Measurements from ENCODE around the gene ZNF275. TPM values are rescaled to one million over a fixed set of nuclear protein-coding genes. Genes with fewer than 3 reads are reported as not detected.
"Not testable (repeated sequence)": the region's sequence is repeated elsewhere in the genome, so short reads cannot be mapped to it uniquely, and the experiment has no call there.

Gene ZNF275
- total and polyA plus RNA-seq, 4 experiments from 2014 or later = 2.0 to 16.1 (median 10.3) TPM

GRCh38 chrX:153388722-153389459 lies 54.9 kb downstream of the ZNF275 start:
- Mint-ChIP-seq H3K36me3 (no peaks in the 10 kb centered on the region), H3K4me1 (peaks cover 0 to 2% (median under 1%) of the 10 kb centered on the region in 4 donors), H3K27me3 (no peaks in the 10 kb centered on the region), H3K9me3 (no peaks in the 10 kb centered on the region), H3K4me3 (no peak overlapping the region), H3K27ac (no peak overlapping the region)
- Histone ChIP-seq H3K9me3 (ENCODE audit: control insufficient read depth in 1 of 2, low read length in 2 of 2) (no peaks in the 10 kb centered on the region), H3K4me3 (ENCODE audit: low read length in 2 of 2) (no peak overlapping the region), H3K4me1 (ENCODE audit: insufficient read depth, low read length) (no peaks in the 10 kb centered on the region), H3K27ac (ENCODE audit: low read depth, low read length) (no peak overlapping the region), H3K27me3 (ENCODE audit: insufficient read depth, low read length) (no peaks in the 10 kb centered on the region), H3K36me3 (ENCODE audit: insufficient read depth, low read length) (no peaks in the 10 kb centered on the region)
- DNase-seq = no peak
- CTCF ChIA-PET (ENCODE audit: partially characterized antibody) = no interaction called here
- intact Hi-C loops (cut with micrococcal nuclease) = no loop called here
- POLR2A ChIA-PET (ENCODE audit: partially characterized antibody) = no interaction called here

GRCh38 chrX:153389460-153389768 lies 55.5 kb downstream of the ZNF275 start:
- H3K4me1 ChIP-seq (ENCODE audit: insufficient read depth, low read length); H3K27me3 Mint-ChIP-seq; H3K27me3 ChIP-seq (ENCODE audit: insufficient read depth, low read length); H3K4me1 Mint-ChIP-seq; POLR2A ChIA-PET (ENCODE audit: partially characterized antibody); H3K4me3 ChIP-seq (ENCODE audit: low read length in 2 of 2); H3K9me3 Mint-ChIP-seq; H3K36me3 Mint-ChIP-seq; intact Hi-C loops (cut with micrococcal nuclease); DNase-seq; H3K27ac Mint-ChIP-seq; H3K27ac ChIP-seq (ENCODE audit: low read depth, low read length); H3K36me3 ChIP-seq (ENCODE audit: insufficient read depth, low read length); H3K9me3 ChIP-seq (ENCODE audit: control insufficient read depth in 1 of 2, low read length in 2 of 2); CTCF ChIA-PET (ENCODE audit: partially characterized antibody); H3K4me3 Mint-ChIP-seq: not testable (repeated sequence)

- CTCF ChIA-PET (ENCODE audit: partially characterized antibody) = no interaction called here
- intact Hi-C loops (cut with micrococcal nuclease) = no loop called here
- Histone ChIP-seq H3K4me1 (ENCODE audit: insufficient read depth, low read length) (no peaks in the 10 kb centered on the region), H3K27ac (ENCODE audit: low read depth, low read length) (no peak overlapping the region), H3K36me3 (ENCODE audit: insufficient read depth, low read length) (no peaks in the 10 kb centered on the region), H3K4me3 (ENCODE audit: low read length in 2 of 2) (no peak overlapping the region), H3K9me3 (ENCODE audit: control insufficient read depth in 1 of 2, low read length in 2 of 2) (no peaks in the 10 kb centered on the region), H3K27me3 (ENCODE audit: insufficient read depth, low read length) (no peaks in the 10 kb centered on the region)
- Mint-ChIP-seq H3K4me1 (peaks cover 0 to 19% (median 7%) of the 10 kb centered on the region in 4 donors), H3K4me3 (no peak overlapping the region), H3K27me3 (no peaks in the 10 kb centered on the region), H3K9me3 (no peaks in the 10 kb centered on the region), H3K36me3 (no peaks in the 10 kb centered on the region), H3K27ac (peak overlapping the region in 1 of 7 donors; percentile 29)
- POLR2A ChIA-PET (ENCODE audit: partially characterized antibody) = no interaction called here
- no peak for DNase-seq
Observed at GRCh38 chrX:153392642-153393321, 58.8 kb downstream of the ZNF275 start.

GRCh38 chrX:153394612-153395011 lies 60.7 kb downstream of the ZNF275 start:
- Mint-ChIP-seq H3K4me3 (peak overlapping the region in 1 of 8 donors; percentile 3), H3K36me3 (no peaks in the 10 kb centered on the region), H3K9me3 (no peaks in the 10 kb centered on the region), H3K27me3 (no peaks in the 10 kb centered on the region), H3K27ac (peak overlapping the region in 2 of 7 donors; percentile 9 to 74), H3K4me1 (peaks cover 0 to 19% (median 7%) of the 10 kb centered on the region in 4 donors)
- ChIA-PET POLR2A (ENCODE audit: partially characterized antibody) (no interaction called here), CTCF (ENCODE audit: partially characterized antibody) (no interaction called here)
- intact Hi-C loops (cut with micrococcal nuclease) = no loop called here
- no peak for DNase-seq
- Histone ChIP-seq H3K36me3 (ENCODE audit: insufficient read depth, low read length) (no peaks in the 10 kb centered on the region), H3K4me1 (ENCODE audit: insufficient read depth, low read length) (no peaks in the 10 kb centered on the region), H3K27ac (ENCODE audit: low read depth, low read length) (no peak overlapping the region), H3K4me3 (ENCODE audit: low read length in 2 of 2) (no peak overlapping the region), H3K27me3 (ENCODE audit: insufficient read depth, low read length) (no peaks in the 10 kb centered on the region), H3K9me3 (ENCODE audit: control insufficient read depth in 1 of 2, low read length in 2 of 2) (no peaks in the 10 kb centered on the region)

- peak in 1 of 5 donors; percentile 4 for DNase-seq
- Histone ChIP-seq H3K27me3 (ENCODE audit: insufficient read depth, low read length) (no peaks in the 10 kb centered on the region), H3K4me3 (ENCODE audit: low read length in 2 of 2) (no peak overlapping the region), H3K27ac (ENCODE audit: low read depth, low read length) (no peak overlapping the region), H3K9me3 (ENCODE audit: control insufficient read depth in 1 of 2, low read length in 2 of 2) (no peaks in the 10 kb centered on the region), H3K36me3 (ENCODE audit: insufficient read depth, low read length) (no peaks in the 10 kb centered on the region), H3K4me1 (ENCODE audit: insufficient read depth, low read length) (no peaks in the 10 kb centered on the region)
- Mint-ChIP-seq H3K4me1 (peaks cover 0 to 19% (median 7%) of the 10 kb centered on the region in 4 donors), H3K27me3 (no peaks in the 10 kb centered on the region), H3K4me3 (peak overlapping the region in 2 of 8 donors; percentile 5 to 51), H3K9me3 (no peaks in the 10 kb centered on the region), H3K36me3 (no peaks in the 10 kb centered on the region), H3K27ac (peak overlapping the region in 1 of 7 donors; percentile 27)
- intact Hi-C loops (cut with micrococcal nuclease) = no loop called here
- CTCF ChIA-PET (ENCODE audit: partially characterized antibody) = no interaction called here
- POLR2A ChIA-PET (ENCODE audit: partially characterized antibody) = no interaction called here
Observed at GRCh38 chrX:153395613-153396319, 61.8 kb downstream of the ZNF275 start.

- H3K36me3 Mint-ChIP-seq = no peaks in the 10 kb centered on the region
- H3K4me3 Mint-ChIP-seq = no peak overlapping the region
- H3K4me1 Mint-ChIP-seq = peaks cover 0 to 19% (median 7%) of the 10 kb centered on the region in 4 donors
- Histone ChIP-seq H3K36me3 (ENCODE audit: insufficient read depth, low read length) (no peaks in the 10 kb centered on the region), H3K4me1 (ENCODE audit: insufficient read depth, low read length) (no peaks in the 10 kb centered on the region), H3K9me3 (ENCODE audit: control insufficient read depth in 1 of 2, low read length in 2 of 2) (no peaks in the 10 kb centered on the region), H3K4me3 (ENCODE audit: low read length in 2 of 2) (no peak overlapping the region), H3K27me3 (ENCODE audit: insufficient read depth, low read length) (no peaks in the 10 kb centered on the region), H3K27ac (ENCODE audit: low read depth, low read length) (no peak overlapping the region)
- H3K9me3 Mint-ChIP-seq = peaks cover 0 to 2% (median 0%) of the 10 kb centered on the region in 8 donors
- no peak for DNase-seq
- intact Hi-C loops (cut with micrococcal nuclease) = no loop called here
- H3K27me3 Mint-ChIP-seq = no peaks in the 10 kb centered on the region
- CTCF ChIA-PET (ENCODE audit: partially characterized antibody) = no interaction called here
- no peak overlapping the region for H3K27ac Mint-ChIP-seq
- POLR2A ChIA-PET (ENCODE audit: partially characterized antibody) = no interaction called here
Observed at GRCh38 chrX:153396320-153397195, 62.6 kb downstream of the ZNF275 start.

Data from CD4-positive, alpha-beta memory T cell (primary cell).